OCI-LY3 (cell line): ENCODE results near the gene CMSS1.

ENCODE experiments used
- CTCF ChIP-seq: fragments of 200-600, 300-600 bp; sonication (generic); IDR thresholded peaks from 2 replicates; pipeline ENCODE4 v1.5.1; 2014; ENCODE audit warnings: antibody characterized with exemption, low read length, low read depth
- EZH2phosphoT487 ChIP-seq: fragments of 200-600 bp; shearing (Covaris generic); IDR thresholded peaks from 2 replicates; pipeline ENCODE4 v1.6.1; 2018; ENCODE audit warnings: antibody characterized with exemption, mixed run types, low read depth

- TF ChIP-seq CTCF = no peak
- TF ChIP-seq EZH2phosphoT487 = no peak
Observed at GRCh38 chr3:99960941-99961340, 143.3 kb downstream of the CMSS1 start.
